ENCODE data around the gene ARHGAP10.

ARHGAP10 gene

GRCh38 chr4:147855571-147856009 lies 123.7 kb downstream of the ARHGAP10 start:
- TF ChIP-seq, protein P1, sequence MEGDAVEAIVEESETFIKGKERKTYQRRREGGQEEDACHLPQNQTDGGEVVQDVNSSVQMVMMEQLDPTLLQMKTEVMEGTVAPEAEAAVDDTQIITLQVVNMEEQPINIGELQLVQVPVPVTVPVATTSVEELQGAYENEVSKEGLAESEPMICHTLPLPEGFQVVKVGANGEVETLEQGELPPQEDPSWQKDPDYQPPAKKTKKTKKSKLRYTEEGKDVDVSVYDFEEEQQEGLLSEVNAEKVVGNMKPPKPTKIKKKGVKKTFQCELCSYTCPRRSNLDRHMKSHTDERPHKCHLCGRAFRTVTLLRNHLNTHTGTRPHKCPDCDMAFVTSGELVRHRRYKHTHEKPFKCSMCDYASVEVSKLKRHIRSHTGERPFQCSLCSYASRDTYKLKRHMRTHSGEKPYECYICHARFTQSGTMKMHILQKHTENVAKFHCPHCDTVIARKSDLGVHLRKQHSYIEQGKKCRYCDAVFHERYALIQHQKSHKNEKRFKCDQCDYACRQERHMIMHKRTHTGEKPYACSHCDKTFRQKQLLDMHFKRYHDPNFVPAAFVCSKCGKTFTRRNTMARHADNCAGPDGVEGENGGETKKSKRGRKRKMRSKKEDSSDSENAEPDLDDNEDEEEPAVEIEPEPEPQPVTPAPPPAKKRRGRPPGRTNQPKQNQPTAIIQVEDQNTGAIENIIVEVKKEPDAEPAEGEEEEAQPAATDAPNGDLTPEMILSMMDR (IDR thresholded peaks at IDR 0.05) = no peak
- peaks cover 0 to 91% (median 35%) of the 10 kb centered on the region in 4 donors for H3K4me1 ChIP-seq
- intact Hi-C loops (cut with DNase I; ENCODE audit: low total_unique reads) = no loop called here
- peaks cover 0 to 2% (median 0%) of the 10 kb centered on the region in 3 donors for H3K36me3 ChIP-seq
- DNase-seq = no peak
- no peaks in the 10 kb centered on the region for H3K27me3 ChIP-seq
- H3K27ac ChIP-seq = peak overlapping the region; percentile 22 to 75
- H3K9me3 ChIP-seq = no peaks in the 10 kb centered on the region
- no peak overlapping the region for H3K4me3 ChIP-seq

- Histone ChIP-seq H3K27ac (peak overlapping the region; percentile 68 to 75), H3K36me3 (peaks cover 0 to 13% (median 0%) of the 10 kb centered on the region in 3 donors), H3K9me3 (no peaks in the 10 kb centered on the region), H3K4me1 (peaks cover 0 to 100% (median 50%) of the 10 kb centered on the region in 4 donors), H3K27me3 (no peaks in the 10 kb centered on the region), H3K4me3 (no peak overlapping the region)
- DNase-seq = peak; percentile 57 to 91
- intact Hi-C loops (cut with DNase I; ENCODE audit: low total_unique reads) = loop anchor here (5.0 to 10.0 kb wide), 2 partner anchors 129 to 246 kb away; partner anchors contain the start of genes ARHGAP10 and TMEM184C
- TF ChIP-seq, protein P1 (IDR thresholded peaks at IDR 0.05) = no peak
Measured at GRCh38 chr4:147860960-147861359, 129.1 kb downstream of the ARHGAP10 start.

GRCh38 chr4:147862043-147862692 lies 130.3 kb downstream of the ARHGAP10 start:
- no peak for DNase-seq
- Histone ChIP-seq H3K27ac (peak overlapping the region; percentile 68 to 75), H3K27me3 (no peaks in the 10 kb centered on the region), H3K36me3 (peaks cover 0 to 16% (median 2%) of the 10 kb centered on the region in 3 donors), H3K4me1 (peaks cover 0 to 95% (median 49%) of the 10 kb centered on the region in 4 donors), H3K4me3 (no peak overlapping the region), H3K9me3 (no peaks in the 10 kb centered on the region)
- intact Hi-C loops (cut with DNase I; ENCODE audit: low total_unique reads) = loop anchor here (5.0 to 10.0 kb wide), 2 partner anchors 130 to 247 kb away; partner anchors contain the start of genes ARHGAP10 and TMEM184C
- TF ChIP-seq, protein P1 (IDR thresholded peaks at IDR 0.05) = no peak

GRCh38 chr4:147863111-147863747 lies 131.3 kb downstream of the ARHGAP10 start:
- no peaks in the 10 kb centered on the region for H3K9me3 ChIP-seq
- H3K36me3 ChIP-seq = peaks cover 7 to 22% (median 11%) of the 10 kb centered on the region in 3 donors
- no peak overlapping the region for H3K4me3 ChIP-seq
- H3K27me3 ChIP-seq = no peaks in the 10 kb centered on the region
- intact Hi-C loops (cut with DNase I; ENCODE audit: low total_unique reads) = loop anchor here (5.0 to 10.0 kb wide), 2 partner anchors 131 to 248 kb away; partner anchors contain the start of genes ARHGAP10 and TMEM184C
- H3K4me1 ChIP-seq = peaks cover 0 to 84% (median 44%) of the 10 kb centered on the region in 4 donors
- no peak for DNase-seq
- TF ChIP-seq, protein P1 (IDR thresholded peaks at IDR 0.05) = no peak
- H3K27ac ChIP-seq = peak overlapping the region; percentile 66 to 75

DNA sequence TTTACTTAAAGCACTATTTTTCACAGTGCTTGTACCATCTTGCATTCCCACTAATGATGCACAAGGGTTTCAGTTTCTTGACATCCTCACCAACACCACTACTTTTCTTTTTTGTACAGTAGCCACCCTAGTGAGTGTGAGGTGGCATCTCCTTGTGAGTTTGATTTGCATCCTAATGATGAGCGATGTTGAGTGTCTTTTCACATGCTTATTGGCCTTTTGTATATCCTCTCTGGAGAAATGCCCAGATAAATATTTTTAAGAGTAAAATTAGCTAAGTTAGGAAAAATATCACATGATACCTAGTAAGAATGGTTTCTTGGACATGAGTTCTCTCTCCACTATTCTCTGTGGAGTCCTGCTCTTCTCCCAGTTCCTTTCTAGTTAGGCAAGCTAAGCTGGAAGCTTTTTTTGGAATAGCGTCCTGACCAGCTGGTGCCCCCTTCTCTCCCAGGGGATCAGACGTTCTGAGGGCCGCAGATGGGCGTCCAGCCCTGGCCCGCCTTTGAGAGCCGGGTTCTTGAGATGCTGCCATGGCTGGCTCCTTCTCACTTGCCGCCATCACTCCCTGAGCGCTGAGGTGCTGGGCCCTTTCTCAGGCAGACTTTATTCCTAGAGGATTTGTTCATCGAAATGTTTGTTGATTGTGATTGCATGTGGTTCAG lies 132.1 kb downstream of the ARHGAP10 start:
- H3K27ac ChIP-seq = peak overlapping the region; percentile 66 to 75
- H3K4me3 ChIP-seq = no peak overlapping the region
- peaks cover 15 to 29% (median 18%) of the 10 kb centered on the region in 3 donors for H3K36me3 ChIP-seq
- TF ChIP-seq, protein P1 (IDR thresholded peaks at IDR 0.05) = no peak
- no peaks in the 10 kb centered on the region for H3K27me3 ChIP-seq
- peak; percentile 46 to 80 for DNase-seq
- intact Hi-C loops (cut with DNase I; ENCODE audit: low total_unique reads) = loop anchor here (5.0 to 10.0 kb wide), 2 partner anchors 132 to 249 kb away; partner anchors contain the start of genes ARHGAP10 and TMEM184C
- peaks cover 0 to 77% (median 44%) of the 10 kb centered on the region in 4 donors for H3K4me1 ChIP-seq
- no peaks in the 10 kb centered on the region for H3K9me3 ChIP-seq

Data from tibial artery (tissue), 4 donors.